Ishikawa (cell line): ENCODE measurements around the gene BNIP5.

Experiments
- EP300 ChIP-seq: IDR thresholded peaks from 2 replicates; pipeline ENCODE4 v1.6.1; 2012; ENCODE audit warnings: borderline replicate concordance
- FOXM1 ChIP-seq: IDR thresholded peaks from 2 replicates; pipeline ENCODE4 v1.6.1; 2012; ENCODE audit warnings: low read depth, borderline replicate concordance
- NFIC ChIP-seq: IDR thresholded peaks from 2 replicates; pipeline ENCODE4 v1.6.1; 2012
- RAD21 ChIP-seq: IDR thresholded peaks from 2 replicates; pipeline ENCODE4 v1.6.1; 2012; ENCODE audit warnings: low read depth
- TF ChIP-seq, protein P1 (sequence below): IDR thresholded peaks from 2 replicates; pipeline ENCODE4 v1.6.1; 2012; ENCODE audit warnings: low read depth, mild to moderate bottlenecking
- TF ChIP-seq, protein P2 (sequence below): IDR thresholded peaks from 2 replicates; pipeline ENCODE4 v1.6.1; 2012
- TF ChIP-seq, protein P3 (sequence below): IDR thresholded peaks from 2 replicates; pipeline ENCODE4 v1.6.1; 2012

DNA sequence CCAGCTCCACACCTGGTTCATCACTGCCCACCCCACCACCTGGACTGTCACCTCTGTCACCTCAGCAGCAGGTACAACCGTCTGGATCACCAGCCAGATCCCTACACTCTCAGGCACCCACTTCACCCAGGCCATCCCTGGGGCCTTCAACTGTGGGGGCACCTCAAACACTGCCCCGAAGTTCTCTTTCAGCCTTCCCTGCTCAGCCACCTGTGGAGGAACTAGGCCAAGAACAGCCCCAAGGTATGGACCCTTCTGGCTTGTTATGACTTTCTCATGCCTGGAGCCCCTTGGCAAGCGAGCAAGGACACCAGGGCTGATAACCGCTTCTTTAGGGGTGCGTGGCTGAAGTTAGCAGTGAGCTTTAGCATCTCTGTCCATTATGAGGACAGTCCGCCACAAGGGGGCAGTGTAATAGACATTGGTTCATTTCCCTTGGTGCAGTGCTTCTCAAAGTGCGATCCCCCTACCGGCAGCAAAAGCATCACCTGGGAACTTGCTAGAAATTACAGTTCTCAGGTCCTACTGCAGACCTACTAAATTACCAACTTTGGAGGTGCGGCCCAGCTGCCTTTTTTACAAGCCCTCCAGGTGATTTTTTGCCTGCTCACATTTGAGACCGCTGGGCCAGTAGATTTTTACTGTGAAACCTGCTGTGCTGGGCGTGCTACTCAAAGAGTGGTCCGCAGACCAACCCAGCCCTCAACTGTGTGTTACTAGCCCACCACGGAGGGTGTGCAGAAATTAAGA, 34.3 kb downstream of the BNIP5 start:
- TF ChIP-seq, protein P1, sequence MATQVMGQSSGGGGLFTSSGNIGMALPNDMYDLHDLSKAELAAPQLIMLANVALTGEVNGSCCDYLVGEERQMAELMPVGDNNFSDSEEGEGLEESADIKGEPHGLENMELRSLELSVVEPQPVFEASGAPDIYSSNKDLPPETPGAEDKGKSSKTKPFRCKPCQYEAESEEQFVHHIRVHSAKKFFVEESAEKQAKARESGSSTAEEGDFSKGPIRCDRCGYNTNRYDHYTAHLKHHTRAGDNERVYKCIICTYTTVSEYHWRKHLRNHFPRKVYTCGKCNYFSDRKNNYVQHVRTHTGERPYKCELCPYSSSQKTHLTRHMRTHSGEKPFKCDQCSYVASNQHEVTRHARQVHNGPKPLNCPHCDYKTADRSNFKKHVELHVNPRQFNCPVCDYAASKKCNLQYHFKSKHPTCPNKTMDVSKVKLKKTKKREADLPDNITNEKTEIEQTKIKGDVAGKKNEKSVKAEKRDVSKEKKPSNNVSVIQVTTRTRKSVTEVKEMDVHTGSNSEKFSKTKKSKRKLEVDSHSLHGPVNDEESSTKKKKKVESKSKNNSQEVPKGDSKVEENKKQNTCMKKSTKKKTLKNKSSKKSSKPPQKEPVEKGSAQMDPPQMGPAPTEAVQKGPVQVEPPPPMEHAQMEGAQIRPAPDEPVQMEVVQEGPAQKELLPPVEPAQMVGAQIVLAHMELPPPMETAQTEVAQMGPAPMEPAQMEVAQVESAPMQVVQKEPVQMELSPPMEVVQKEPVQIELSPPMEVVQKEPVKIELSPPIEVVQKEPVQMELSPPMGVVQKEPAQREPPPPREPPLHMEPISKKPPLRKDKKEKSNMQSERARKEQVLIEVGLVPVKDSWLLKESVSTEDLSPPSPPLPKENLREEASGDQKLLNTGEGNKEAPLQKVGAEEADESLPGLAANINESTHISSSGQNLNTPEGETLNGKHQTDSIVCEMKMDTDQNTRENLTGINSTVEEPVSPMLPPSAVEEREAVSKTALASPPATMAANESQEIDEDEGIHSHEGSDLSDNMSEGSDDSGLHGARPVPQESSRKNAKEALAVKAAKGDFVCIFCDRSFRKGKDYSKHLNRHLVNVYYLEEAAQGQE: no peak
- TF ChIP-seq, protein P2, sequence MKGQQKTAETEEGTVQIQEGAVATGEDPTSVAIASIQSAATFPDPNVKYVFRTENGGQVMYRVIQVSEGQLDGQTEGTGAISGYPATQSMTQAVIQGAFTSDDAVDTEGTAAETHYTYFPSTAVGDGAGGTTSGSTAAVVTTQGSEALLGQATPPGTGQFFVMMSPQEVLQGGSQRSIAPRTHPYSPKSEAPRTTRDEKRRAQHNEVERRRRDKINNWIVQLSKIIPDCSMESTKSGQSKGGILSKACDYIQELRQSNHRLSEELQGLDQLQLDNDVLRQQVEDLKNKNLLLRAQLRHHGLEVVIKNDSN: no peak
- no peak for TF ChIP-seq FOXM1
- peak; percentile 77 for TF ChIP-seq RAD21
- TF ChIP-seq EP300: no peak
- TF ChIP-seq NFIC: no peak
- TF ChIP-seq, protein P3, sequence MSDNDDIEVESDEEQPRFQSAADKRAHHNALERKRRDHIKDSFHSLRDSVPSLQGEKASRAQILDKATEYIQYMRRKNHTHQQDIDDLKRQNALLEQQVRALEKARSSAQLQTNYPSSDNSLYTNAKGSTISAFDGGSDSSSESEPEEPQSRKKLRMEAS: peak; percentile 46; the same call in 1 of the 2 replicates
